Occipital lobe (tissue), 3 donors: ENCODE measurements around the gene SKIC2. TPM values are rescaled to one million over a fixed set of nuclear protein-coding genes. Genes with fewer than 3 reads are reported as not detected.
"Not testable (repeated sequence)": the region's sequence is repeated elsewhere in the genome, so short reads cannot be mapped to it uniquely, and the experiment has no call there.

ENCODE experiments used
- DNase-seq: peaks from one replicate; lab custom pipeline; 2025; lab: John Stamatoyannopoulos, UW
- small RNA-seq: library from RNA; depleted of rRNA; stranded (forward); fragments of <200 nt; gene quantifications from one replicate; pipeline ENCODE3, GENCODE V24; 2014
- total RNA-seq: library from RNA; depleted of rRNA; stranded (reverse); fragments of >200 nt; gene quantifications from one replicate; pipeline ENCODE4 v1.2.3, GENCODE V29; 2014

Gene SKIC2
- total RNA-seq, 1 donor from 2014 or later, result 27.6 TPM

DNA sequence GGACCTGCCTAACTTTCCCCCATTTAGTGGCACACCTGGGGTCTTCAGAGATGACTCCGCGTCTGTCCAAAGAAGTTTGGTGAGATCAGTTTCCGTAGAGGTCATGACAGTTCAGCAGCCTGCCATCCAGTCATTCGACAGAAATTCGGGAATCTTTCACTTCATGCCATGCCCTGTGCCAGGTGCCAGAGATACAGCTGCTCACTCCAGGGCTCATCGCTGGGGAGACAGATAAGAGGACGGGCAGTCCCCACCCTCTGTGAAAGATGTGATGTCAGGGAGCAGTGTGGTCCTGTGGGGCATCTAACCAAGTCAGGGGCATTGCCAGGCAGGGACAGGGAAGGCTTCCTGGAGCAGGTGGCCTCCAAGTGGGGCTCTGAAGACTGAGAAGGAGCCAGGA lies 44.3 kb downstream of the SKIC2 start:
- DNase-seq, result not testable (repeated sequence)

GRCh38 chr6:32004393-32004792 lies 45.4 kb downstream of the SKIC2 start:
- DNase-seq, result not testable (repeated sequence)

- not testable (repeated sequence) for DNase-seq
Measured at GRCh38 chr6:32004864-32005537, 46.0 kb downstream of the SKIC2 start.

DNA sequence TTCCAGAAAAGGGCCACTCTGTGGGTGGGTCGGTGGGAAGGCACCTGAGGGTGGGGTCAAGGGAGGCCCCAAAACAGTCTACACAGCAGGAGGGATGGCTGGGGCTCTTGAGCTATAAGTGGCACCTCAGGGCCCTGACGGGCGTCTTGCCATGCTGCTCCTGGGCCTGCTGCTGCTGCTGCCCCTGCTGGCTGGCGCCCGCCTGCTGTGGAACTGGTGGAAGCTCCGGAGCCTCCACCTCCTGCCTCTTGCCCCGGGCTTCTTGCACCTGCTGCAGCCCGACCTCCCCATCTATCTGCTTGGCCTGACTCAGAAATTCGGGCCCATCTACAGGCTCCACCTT lies 46.5 kb downstream of the SKIC2 start:
- not testable (repeated sequence) for DNase-seq

DNA sequence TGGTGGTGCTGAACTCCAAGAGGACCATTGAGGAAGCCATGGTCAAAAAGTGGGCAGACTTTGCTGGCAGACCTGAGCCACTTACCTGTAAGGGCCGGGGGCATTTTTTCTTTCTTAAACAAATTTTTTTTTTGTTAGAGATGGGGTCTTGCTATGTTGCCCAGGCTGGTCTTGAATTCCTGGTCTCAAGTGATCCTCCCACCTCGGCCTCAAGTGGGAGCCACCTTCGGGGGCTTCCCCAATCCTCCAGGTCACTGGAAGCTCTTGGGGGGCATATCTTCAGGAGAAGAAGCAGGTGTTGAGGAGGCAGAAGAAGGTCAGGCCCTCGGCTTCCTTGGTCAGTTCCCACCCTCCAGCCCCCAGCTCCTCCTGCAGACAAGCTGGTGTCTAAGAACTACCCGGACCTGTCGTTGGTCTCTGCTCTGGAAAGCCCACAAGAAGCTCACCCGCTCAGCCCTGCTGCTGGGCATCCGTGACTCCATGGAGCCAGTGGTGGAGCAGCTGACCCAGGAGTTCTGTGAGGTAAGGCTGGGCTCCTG lies 47.1 kb downstream of the SKIC2 start:
- not testable (repeated sequence) for DNase-seq

- DNase-seq, result not testable (repeated sequence)
Measured at GRCh38 chr6:32007086-32007485, 48.1 kb downstream of the SKIC2 start.

- DNase-seq, result not testable (repeated sequence)
Measured at GRCh38 chr6:32008037-32008436, 49.1 kb downstream of the SKIC2 start.

- DNase-seq, result not testable (repeated sequence)
Measured at GRCh38 chr6:32008616-32009015, 49.6 kb downstream of the SKIC2 start.

DNA sequence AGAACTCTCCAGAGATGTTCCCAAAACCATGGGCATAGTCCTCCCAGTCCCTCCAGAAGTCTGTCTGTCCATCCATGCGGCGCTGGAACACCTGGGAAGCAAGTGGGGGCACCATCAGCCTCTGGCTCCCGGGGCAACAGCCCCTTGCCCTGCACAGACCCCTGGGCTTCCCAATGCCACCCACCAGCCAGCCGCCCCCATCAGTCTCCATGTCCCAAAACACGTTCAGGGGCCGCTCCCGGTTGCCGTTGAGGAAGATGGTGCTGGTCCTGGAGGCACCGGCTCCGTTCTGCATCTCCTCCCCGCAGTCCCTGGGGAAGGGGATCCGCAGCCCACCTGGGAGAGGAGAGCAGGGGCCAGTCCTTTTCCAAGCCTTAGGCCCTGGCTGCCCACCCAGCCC lies 50.6 kb downstream of the SKIC2 start:
- not testable (repeated sequence) for DNase-seq

DNA sequence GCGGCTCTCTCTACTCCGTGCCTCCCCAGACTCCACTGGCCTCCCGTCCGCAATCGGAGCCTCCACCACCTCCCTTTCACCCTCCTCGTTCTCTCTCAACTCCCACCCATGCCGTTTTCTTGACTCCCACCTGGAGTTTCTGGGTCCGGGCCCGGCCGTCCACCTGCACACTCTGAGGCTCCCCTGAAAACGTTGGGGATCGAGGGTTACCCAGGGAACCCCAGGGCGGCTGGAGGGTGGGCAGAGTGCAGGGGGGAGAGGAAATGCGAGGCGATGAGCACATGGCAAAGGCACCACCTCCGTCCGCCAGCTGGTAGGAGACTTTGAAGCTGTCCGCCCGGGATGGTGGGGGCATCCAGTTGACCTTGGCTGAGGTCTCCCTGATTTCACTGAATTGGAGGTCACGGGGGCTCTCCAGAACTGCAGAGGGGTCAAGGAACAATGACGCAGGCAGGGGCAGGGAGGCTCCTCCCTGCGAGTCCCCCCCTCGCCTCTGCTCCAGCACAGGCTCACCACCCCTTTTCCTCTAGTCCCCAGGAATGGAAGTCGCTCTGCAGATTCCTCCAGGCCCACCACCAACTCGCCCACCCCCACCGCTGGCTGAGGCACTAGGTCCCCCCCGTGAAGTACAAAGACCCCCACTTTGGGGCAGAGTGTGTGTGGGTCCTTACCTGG lies 52.0 kb downstream of the SKIC2 start:
- DNase-seq, result not testable (repeated sequence)

- not testable (repeated sequence) for DNase-seq
Measured at GRCh38 chr6:32012941-32013617, 54.1 kb downstream of the SKIC2 start.

- not testable (repeated sequence) for DNase-seq
Measured at GRCh38 chr6:32013738-32014137, 54.8 kb downstream of the SKIC2 start.

- DNase-seq, result not testable (repeated sequence)
Measured at GRCh38 chr6:32014547-32014946, 55.6 kb downstream of the SKIC2 start, which contains the start of gene C4B. C4B (plus strand) TSS chr6:32014795; CDS start chr6:32014846, 51 bp downstream.

Small RNAs within 50 kb of the gene (small RNA-seq; reads per million reads assigned to genes)
- gene AL645922.1, result not detected

Other genes with a start within 250 kb of the SKIC2 start
- gene LY6G6D, start 243.8 kb upstream of the SKIC2 start, total RNA-seq, result not detected
- gene LY6G6C, start 237.4 kb upstream of the SKIC2 start, total RNA-seq, result 0.31 TPM
- gene MPIG6B, start 235.8 kb upstream of the SKIC2 start, total RNA-seq, result not detected
- gene DDAH2, start 229.9 kb upstream of the SKIC2 start, total RNA-seq, result 117 TPM
- gene CLIC1, start 222.6 kb upstream of the SKIC2 start, total RNA-seq, result 35.2 TPM
- 4.2 TPM for gene MSH5, start 219.2 kb upstream of the SKIC2 start, total RNA-seq
- gene SAPCD1, start 196.5 kb upstream of the SKIC2 start, total RNA-seq, result 0.31 TPM
- 0.31 TPM for gene VWA7, start 181.8 kb upstream of the SKIC2 start, total RNA-seq
- 25.6 TPM for gene VARS1, start 163.4 kb upstream of the SKIC2 start, total RNA-seq
- 22.9 TPM for gene LSM2, start 152.2 kb upstream of the SKIC2 start, total RNA-seq
- 4.4 TPM for gene HSPA1L, start 143.9 kb upstream of the SKIC2 start, total RNA-seq
- 117 TPM for gene HSPA1A, start 143.6 kb upstream of the SKIC2 start, total RNA-seq
- 121 TPM for gene HSPA1B, start 131.4 kb upstream of the SKIC2 start, total RNA-seq
- 20.3 TPM for gene NEU1, start 96.4 kb upstream of the SKIC2 start, total RNA-seq
- not detected for gene SLC44A4, start 80.2 kb upstream of the SKIC2 start, total RNA-seq
- gene EHMT2, start 61.5 kb upstream of the SKIC2 start, total RNA-seq, result 83.9 TPM
- gene ZBTB12, start 57.1 kb upstream of the SKIC2 start, total RNA-seq, result 25.6 TPM
- 4.7 TPM for gene C2, start 31.5 kb upstream of the SKIC2 start, total RNA-seq
- 0.62 TPM for gene CFB, start 13.1 kb upstream of the SKIC2 start, total RNA-seq
- gene NELFE, start 204 bp upstream of the SKIC2 start, total RNA-seq, result 37.4 TPM
- 6.9 TPM for gene DXO, start 13.0 kb downstream of the SKIC2 start, total RNA-seq
- 8.6 TPM for gene C4A, start 22.9 kb downstream of the SKIC2 start, total RNA-seq
- gene C4B, start 55.6 kb downstream of the SKIC2 start, total RNA-seq, result 9.2 TPM
- gene CYP21A2, start 79.2 kb downstream of the SKIC2 start, total RNA-seq, result not detected
- gene TNXB, start 150.2 kb downstream of the SKIC2 start, total RNA-seq, result 2.5 TPM
- 15.4 TPM for gene ATF6B, start 169.1 kb downstream of the SKIC2 start, total RNA-seq
- 3.3 TPM for gene FKBPL, start 171.1 kb downstream of the SKIC2 start, total RNA-seq
- gene PRRT1, start 192.8 kb downstream of the SKIC2 start, total RNA-seq, result 0.78 TPM
- gene PPT2, start 195.0 kb downstream of the SKIC2 start, total RNA-seq, result 15.1 TPM
- gene EGFL8, start 205.4 kb downstream of the SKIC2 start, total RNA-seq, result 7.5 TPM
- 13.6 TPM for gene AGPAT1, start 216.9 kb downstream of the SKIC2 start, total RNA-seq
- 71.7 TPM for gene RNF5, start 219.2 kb downstream of the SKIC2 start, total RNA-seq
- gene AGER, start 225.1 kb downstream of the SKIC2 start, total RNA-seq, result 0.78 TPM
- gene PBX2, start 231.0 kb downstream of the SKIC2 start, total RNA-seq, result 18.1 TPM
- gene GPSM3, start 233.5 kb downstream of the SKIC2 start, total RNA-seq, result 0.78 TPM